HCT116 (cell line): ENCODE data around the gene ZBTB49. TPM values are rescaled to one million over a fixed set of nuclear protein-coding genes. Genes with fewer than 3 reads are reported as not detected.

Experiments
- ATAC-seq: fragments of 200-7000 bp; cut with Tn5 transposase; 2 replicates; pipeline ENCODE4 v1.9.1; 2020; ENCODE audit warnings: mild to moderate bottlenecking, moderate library complexity
- BruUV-seq: library from RNA; stranded (reverse); fragments of 400-500 nt; replicated peaks from 2 replicates; lab custom pipeline; 2021; lab: Mats Ljungman, UMichigan
- CTCF ChIA-PET: fragments of 300-600 bp; sonication (Branson Sonifier 250); formaldehyde crosslinking; loops from one replicate; lab custom pipeline; 2021; ENCODE audit warnings: antibody characterized with exemption; lab: Charles Lee
- POLR2A ChIA-PET: fragments of 300-600, 350-600 bp; sonication (Branson Sonifier 250); formaldehyde crosslinking; loops from one replicate; lab custom pipeline; 2021; ENCODE audit warnings: antibody characterized with exemption; lab: Charles Lee
- RAD21 ChIA-PET, 2 experiments: fragments of 300-600 bp; sonication (Branson Sonifier 250); formaldehyde crosslinking; loops; one replicate each; lab custom pipeline; 2023; ENCODE audit warnings: low total read pairs in 2 of 2; ENCODE audit not compliant: uncharacterized antibody in 2 of 2, unreplicated experiment in 2 of 2, low non-redundant PET in 1 of 2; lab: Charles Lee
- DNase-seq: peaks from one replicate; pipeline ENCODE4 v3.0.0-alpha.2; 2010; ENCODE audit warnings: low read depth, low spot score
- H2AFZ ChIP-seq: fragments of 200-600 bp; shearing (Covaris generic), sonication (generic); 2 replicates; pipeline ENCODE4 v1.6.1; 2017; ENCODE audit warnings: low read depth, mixed run types, mixed read lengths, antibody characterized with exemption, low read length; ENCODE audit not compliant: poor library complexity, severe bottlenecking
- H3K27ac ChIP-seq: 2 replicates; pipeline ENCODE4 v1.5.1; 2012; ENCODE audit warnings: low read depth, low read length
- H3K27me3 ChIP-seq: fragments of 200-600 bp; sonication (generic); 2 replicates; pipeline ENCODE4 v1.6.1; 2016; ENCODE audit warnings: mixed run types, low read length, mixed read lengths; ENCODE audit not compliant: insufficient read depth
- H3K36me3 ChIP-seq, 2 experiments: fragments of 200-500 bp in 1 of 2; fragments of 200-600 bp in 1 of 2; sonication (Bioruptor generic) in 1 of 2; sonication (generic) in 1 of 2; 2 replicates each; pipeline versions ENCODE4 v1.5.1 to v1.6.1; 2014 to 2016; ENCODE audit warnings: low read length in 2 of 2, inconsistent platforms in 1 of 2, mixed read lengths in 1 of 2, mixed run types in 1 of 2; ENCODE audit not compliant: insufficient read depth in 2 of 2, control insufficient read depth in 1 of 2
- H3K4me1 ChIP-seq, 2 experiments: fragments of 200-600 bp in 1 of 2; sonication (generic) in 1 of 2; 2 replicates each; pipeline versions ENCODE4 v1.5.1 to v1.6.1; 2012 to 2017; ENCODE audit warnings: low read length in 2 of 2, inconsistent platforms in 1 of 2, mild to moderate bottlenecking in 1 of 2, mixed read lengths in 1 of 2, mixed run types in 1 of 2, moderate library complexity in 1 of 2; ENCODE audit not compliant: insufficient read depth in 2 of 2, control insufficient read depth in 1 of 2
- H3K4me2 ChIP-seq: fragments of 200-600 bp; sonication (generic); 2 replicates; pipeline ENCODE4 v1.6.1; 2017; ENCODE audit warnings: mixed run types, low read length, mixed read lengths
- H3K4me3 ChIP-seq, 2 experiments: fragments of 200-600 bp in 1 of 2; sonication (generic) in 1 of 2; replicated peaks in 1 of 2; 2 replicates each; pipeline ENCODE4 v1.5.1; 2011 to 2016; ENCODE audit warnings: low read length in 2 of 2, control low read depth in 1 of 2, low read depth in 1 of 2, mild to moderate bottlenecking in 1 of 2, mixed read lengths in 1 of 2, mixed run types in 1 of 2
- H3K79me2 ChIP-seq: fragments of 200-600 bp; sonication (generic); 2 replicates; pipeline ENCODE4 v1.6.1; 2017; ENCODE audit warnings: mild to moderate bottlenecking, mixed run types, low read length, moderate library complexity, mixed read lengths; ENCODE audit not compliant: insufficient read depth
- H3K9ac ChIP-seq: fragments of 200-600 bp; sonication (generic); 2 replicates; pipeline ENCODE4 v1.6.1; 2016; ENCODE audit warnings: low read length, mixed read lengths
- H3K9me2 ChIP-seq: fragments of 200-600 bp; sonication (generic), shearing (Covaris generic); 2 replicates; pipeline ENCODE4 v1.6.1; 2017; ENCODE audit warnings: mixed run types, mild to moderate bottlenecking, moderate library complexity; ENCODE audit not compliant: insufficient read depth
- H3K9me3 ChIP-seq, 2 experiments: fragments of 200-500 bp in 1 of 2; fragments of 200-600 bp in 1 of 2; sonication (Bioruptor generic) in 1 of 2; sonication (generic) in 1 of 2; 2 replicates each; pipeline ENCODE4 v1.6.1; 2014 to 2017; ENCODE audit warnings: low read length in 2 of 2, mixed read lengths in 2 of 2, inconsistent platforms in 1 of 2, low read depth in 1 of 2, mild to moderate bottlenecking in 1 of 2, mixed run types in 1 of 2, moderate library complexity in 1 of 2; ENCODE audit not compliant: control insufficient read depth in 1 of 2, insufficient read depth in 1 of 2
- H4K20me1 ChIP-seq: fragments of 200-600 bp; sonication (generic), shearing (Covaris generic); 2 replicates; pipeline ENCODE4 v1.6.1; 2017; ENCODE audit warnings: mixed run types, mild to moderate bottlenecking, moderate library complexity; ENCODE audit not compliant: insufficient read depth
- ATF3 ChIP-seq: IDR thresholded peaks from 2 replicates; pipeline ENCODE4 v1.6.1; 2012
- CBX3 ChIP-seq: IDR thresholded peaks from 2 replicates; pipeline ENCODE4 v1.6.1; 2012; ENCODE audit warnings: low read depth
- CTCF ChIP-seq, 3 experiments: fragments of 200-600 bp in 1 of 3; sonication (generic) in 1 of 3; IDR thresholded peaks in 2 of 3; conservative IDR thresholded peaks in 1 of 3; 2 replicates each; pipeline ENCODE4 v1.5.1; 2012 to 2017; ENCODE audit warnings: low read depth in 2 of 3, low read length in 2 of 3, antibody characterized with exemption in 1 of 3, borderline replicate concordance in 1 of 3, control low read depth in 1 of 3, mild to moderate bottlenecking in 1 of 3, mixed read lengths in 1 of 3, mixed run types in 1 of 3, moderate library complexity in 1 of 3; ENCODE audit not compliant: insufficient read depth in 1 of 3
- ELF1 ChIP-seq: IDR thresholded peaks from 2 replicates; pipeline ENCODE4 v1.6.1; 2012; ENCODE audit warnings: low read depth, borderline replicate concordance
- EZH2 ChIP-seq: fragments of 200-600 bp; sonication (generic); IDR thresholded peaks from 2 replicates; pipeline ENCODE4 v1.6.1; 2017; ENCODE audit warnings: antibody characterized with exemption, mixed run types
- JUND ChIP-seq: IDR thresholded peaks from 2 replicates; pipeline ENCODE4 v1.6.1; 2012
- POLR2AphosphoS5 ChIP-seq: IDR thresholded peaks from 2 replicates; pipeline ENCODE4 v1.6.1; 2011; ENCODE audit warnings: mild to moderate bottlenecking, low read depth, low read length, moderate library complexity
- REST ChIP-seq: IDR thresholded peaks from 2 replicates; pipeline ENCODE4 v1.6.1; 2012; ENCODE audit warnings: low read depth
- SIN3A ChIP-seq: IDR thresholded peaks from 2 replicates; pipeline ENCODE4 v1.6.1; 2012; ENCODE audit warnings: low read depth
- SP1 ChIP-seq: IDR thresholded peaks from 2 replicates; pipeline ENCODE4 v1.6.1; 2012; ENCODE audit warnings: low read depth
- SRF ChIP-seq: IDR thresholded peaks from 2 replicates; pipeline ENCODE4 v1.6.1; 2012; ENCODE audit warnings: low read depth
- TCF7L2 ChIP-seq: IDR thresholded peaks from 2 replicates; pipeline ENCODE4 v1.7.0; 2011; ENCODE audit warnings: borderline replicate concordance, inconsistent platforms; ENCODE audit not compliant: insufficient read depth, insufficient read length; ENCODE audit errors: extremely low read depth
- YY1 ChIP-seq: IDR thresholded peaks from 2 replicates; pipeline ENCODE4 v1.6.1; 2011; ENCODE audit warnings: low read length, low read depth, moderate library complexity, mild to moderate bottlenecking; ENCODE audit not compliant: insufficient replicate concordance; ENCODE audit errors: extremely low read depth
- ZBTB33 ChIP-seq: IDR thresholded peaks from 2 replicates; pipeline ENCODE4 v1.6.1; 2011; ENCODE audit warnings: mild to moderate bottlenecking, low read length, moderate library complexity; ENCODE audit not compliant: insufficient replicate concordance; ENCODE audit errors: extremely low read depth
- ZFX ChIP-seq: fragments of 450-650 bp; IDR thresholded peaks from 2 replicates; pipeline ENCODE4 v1.6.1; 2017
- ZNF274 ChIP-seq: fragments of 200-500 bp; sonication (Bioruptor generic); IDR thresholded peaks from 2 replicates; pipeline ENCODE4 v1.6.1; 2014; ENCODE audit warnings: mild to moderate bottlenecking, low read depth, low read length, inconsistent platforms
- intact Hi-C: fragments of 100-400 bp; cut with micrococcal nuclease; formaldehyde crosslinking; loops from 2 replicates; pipeline ENCODE4 v1.10.0; 2022
- total RNA-seq: library from RNA; stranded (reverse); gene quantifications from one replicate; pipeline ENCODE4 v1.2.1, GENCODE V29; 2021; ENCODE audit not compliant: unreplicated experiment

Gene ZBTB49
- total RNA-seq, 1 experiment from 2014 or later = 3.9 TPM

GRCh38 chr4:4289941-4290850 is at the start of gene ZBTB49, which contains the start of gene LYAR (continued):
- TF ChIP-seq SIN3A = peak; percentile 99
- peak; percentile 55 for TF ChIP-seq ZFX
- no peak for TF ChIP-seq ZBTB33

GRCh38 chr4:4245172-4245571 is 44.9 kb upstream of the ZBTB49 start:
- no peaks in the 10 kb centered on the region for H4K20me1 ChIP-seq
- H3K9ac ChIP-seq = no peak overlapping the region
- H3K27ac ChIP-seq = no peak overlapping the region
- H3K36me3 ChIP-seq = peaks cover 5 to 16% of the 10 kb centered on the region in 2 experiments; a peak in 3 of 4 replicates
- no peak overlapping the region for H3K4me3 ChIP-seq
- POLR2A ChIA-PET = no interaction called here
- no peaks in the 10 kb centered on the region for H3K27me3 ChIP-seq
- no peaks in the 10 kb centered on the region for H3K9me3 ChIP-seq
- peaks cover 8 to 16% of the 10 kb centered on the region in 2 experiments for H3K4me1 ChIP-seq
- BruUV-seq = no TSS peak
- RAD21 ChIA-PET = no interaction called here
- H3K9me2 ChIP-seq = no peaks in the 10 kb centered on the region
- no peak for DNase-seq
- intact Hi-C loops = no loop called here
- no peak overlapping the region for H3K4me2 ChIP-seq
- no peak overlapping the region for H2AFZ ChIP-seq
- CTCF ChIA-PET = no interaction called here
- ATAC-seq = no peak
- peaks cover 16% of the 10 kb centered on the region for H3K79me2 ChIP-seq
- TF ChIP-seq ELF1 (no peak), CTCF (IDR thresholded peaks at IDR 0.05 in 2 of 3, conservative IDR thresholded peaks at IDR 0.05 in 1 of 3; ENCODE audit: borderline replicate concordance in 1 of 3, insufficient read depth in 1 of 3, low read depth in 2 of 3, low read length in 2 of 3) (no peak), SRF (no peak), CBX3 (no peak), REST (no peak), SIN3A (no peak), YY1 (no peak), SP1 (no peak), EZH2 (no peak), JUND (no peak), ATF3 (no peak), TCF7L2 (no peak), ZNF274 (no peak), POLR2AphosphoS5 (no peak)
